ENCODE measurements around the gene NDOR1.

- TF ChIP-seq CTCF (IDR thresholded peaks at IDR 0.05; ENCODE audit: control extremely low read depth in 1 of 3, insufficient read depth in 1 of 3, low read depth in 1 of 3, low read length in 3 of 3) (no peak), RFX5 (IDR thresholded peaks at IDR 0.05; ENCODE audit: borderline replicate concordance, low read depth, low read length) (no peak), CHD2 (IDR thresholded peaks at IDR 0.05; ENCODE audit: low read length) (no peak), SRF (IDR thresholded peaks at IDR 0.05; ENCODE audit: low read depth, low read length) (no peak), TCF12 (IDR thresholded peaks at IDR 0.05; ENCODE audit: low read depth, low read length) (no peak)
Measured at GRCh38 chr9:137191691-137192447, 13.6 kb upstream of the NDOR1 start.

Measured in H1 (cell line).